Parathyroid adenoma (tissue), 2 donors: ENCODE results near the gene XPNPEP2.

Experiments
- H2AFZ ChIP-seq: fragments of 300-600 bp; sonication (generic); one replicate; pipeline ENCODE4 v1.7.0; 2017; ENCODE audit warnings: antibody characterized with exemption, mild to moderate bottlenecking
- H3K27ac ChIP-seq: fragments of 300-600 bp; sonication (generic); one replicate; pipeline ENCODE4 v1.7.0; 2017
- H3K27me3 ChIP-seq: fragments of 300-600 bp; sonication (generic); one replicate; pipeline ENCODE4 v1.7.0; 2017; ENCODE audit warnings: low read length; ENCODE audit not compliant: control insufficient read depth, insufficient read depth
- H3K36me3 ChIP-seq: fragments of 300-600 bp; sonication (generic); one replicate; pipeline ENCODE4 v1.7.0; 2017; ENCODE audit warnings: low read length; ENCODE audit not compliant: control insufficient read depth, insufficient read depth
- H3K4me1 ChIP-seq: fragments of 300-600 bp; sonication (generic); one replicate; pipeline ENCODE4 v1.7.0; 2017; ENCODE audit warnings: control low read depth
- H3K4me2 ChIP-seq: fragments of 300-600 bp; sonication (generic); one replicate; pipeline ENCODE4 v1.7.0; 2017; ENCODE audit warnings: low read length
- H3K4me3 ChIP-seq: fragments of 300-600 bp; sonication (generic); one replicate; pipeline ENCODE4 v1.7.0; 2017; ENCODE audit warnings: low read depth, low read length
- H3K79me2 ChIP-seq: fragments of 300-600 bp; sonication (generic); one replicate; pipeline ENCODE4 v1.7.0; 2017; ENCODE audit warnings: control low read depth
- H3K9ac ChIP-seq: fragments of 300-600 bp; sonication (generic); one replicate; pipeline ENCODE4 v1.7.0; 2017; ENCODE audit warnings: mild to moderate bottlenecking
- H3K9me3 ChIP-seq: fragments of 300-600 bp; sonication (generic); one replicate; pipeline ENCODE4 v1.7.0; 2017; ENCODE audit warnings: low read length; ENCODE audit not compliant: control insufficient read depth
- TF ChIP-seq, protein P1 (sequence below): fragments of 300-600 bp; sonication (generic); IDR thresholded peaks from one replicate; pipeline ENCODE4 v1.7.0; 2017; ENCODE audit warnings: antibody characterized with exemption, mild to moderate bottlenecking
- donor health status: primary hyperparathyroidism.

XPNPEP2 gene

DNA sequence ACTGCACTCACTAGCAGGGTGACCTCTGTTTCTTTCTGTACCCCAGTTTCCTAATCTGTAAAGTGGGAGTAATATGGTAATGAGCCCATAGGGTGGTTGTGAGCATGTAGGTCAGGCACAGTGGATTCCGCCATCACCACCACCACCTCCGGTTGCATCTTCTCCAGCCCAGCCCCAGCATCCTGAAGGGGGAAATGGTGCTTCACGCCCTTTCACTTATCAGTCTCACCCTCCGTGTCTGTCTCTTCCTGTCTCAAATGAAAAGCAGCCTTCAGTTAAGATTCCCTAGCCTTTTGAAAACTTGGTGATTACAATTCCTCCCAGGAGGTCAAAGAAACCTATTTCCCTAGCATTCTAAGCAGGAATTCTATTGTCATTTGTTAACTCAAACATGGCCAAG, 16.9 kb upstream of the XPNPEP2 start:
- H3K4me2 ChIP-seq: no peak overlapping the region
- TF ChIP-seq, protein P1, sequence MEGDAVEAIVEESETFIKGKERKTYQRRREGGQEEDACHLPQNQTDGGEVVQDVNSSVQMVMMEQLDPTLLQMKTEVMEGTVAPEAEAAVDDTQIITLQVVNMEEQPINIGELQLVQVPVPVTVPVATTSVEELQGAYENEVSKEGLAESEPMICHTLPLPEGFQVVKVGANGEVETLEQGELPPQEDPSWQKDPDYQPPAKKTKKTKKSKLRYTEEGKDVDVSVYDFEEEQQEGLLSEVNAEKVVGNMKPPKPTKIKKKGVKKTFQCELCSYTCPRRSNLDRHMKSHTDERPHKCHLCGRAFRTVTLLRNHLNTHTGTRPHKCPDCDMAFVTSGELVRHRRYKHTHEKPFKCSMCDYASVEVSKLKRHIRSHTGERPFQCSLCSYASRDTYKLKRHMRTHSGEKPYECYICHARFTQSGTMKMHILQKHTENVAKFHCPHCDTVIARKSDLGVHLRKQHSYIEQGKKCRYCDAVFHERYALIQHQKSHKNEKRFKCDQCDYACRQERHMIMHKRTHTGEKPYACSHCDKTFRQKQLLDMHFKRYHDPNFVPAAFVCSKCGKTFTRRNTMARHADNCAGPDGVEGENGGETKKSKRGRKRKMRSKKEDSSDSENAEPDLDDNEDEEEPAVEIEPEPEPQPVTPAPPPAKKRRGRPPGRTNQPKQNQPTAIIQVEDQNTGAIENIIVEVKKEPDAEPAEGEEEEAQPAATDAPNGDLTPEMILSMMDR: no peak
- no peaks in the 10 kb centered on the region for H3K9me3 ChIP-seq
- H3K4me1 ChIP-seq: no peaks in the 10 kb centered on the region
- no peak overlapping the region for H3K4me3 ChIP-seq
- no peak overlapping the region for H3K9ac ChIP-seq
- H3K36me3 ChIP-seq: no peaks in the 10 kb centered on the region
- no peaks in the 10 kb centered on the region for H3K79me2 ChIP-seq
- no peak overlapping the region for H3K27ac ChIP-seq
- H2AFZ ChIP-seq: no peak overlapping the region
- H3K27me3 ChIP-seq: no peaks in the 10 kb centered on the region

GRCh38 chrX:129723511-129723910, 15.3 kb upstream of the XPNPEP2 start:
- H3K9me3 ChIP-seq: no peaks in the 10 kb centered on the region
- H3K27me3 ChIP-seq: no peaks in the 10 kb centered on the region
- H3K36me3 ChIP-seq: no peaks in the 10 kb centered on the region
- no peak overlapping the region for H3K27ac ChIP-seq
- H3K9ac ChIP-seq: no peak overlapping the region
- TF ChIP-seq, protein P1: no peak
- no peak overlapping the region for H3K4me2 ChIP-seq
- H2AFZ ChIP-seq: no peak overlapping the region
- no peak overlapping the region for H3K4me3 ChIP-seq
- no peaks in the 10 kb centered on the region for H3K4me1 ChIP-seq
- no peaks in the 10 kb centered on the region for H3K79me2 ChIP-seq

GRCh38 chrX:129724754-129725153, 14.0 kb upstream of the XPNPEP2 start:
- H2AFZ ChIP-seq: no peak overlapping the region
- no peak overlapping the region for H3K27ac ChIP-seq
- H3K79me2 ChIP-seq: no peaks in the 10 kb centered on the region
- TF ChIP-seq, protein P1: no peak
- H3K36me3 ChIP-seq: no peaks in the 10 kb centered on the region
- H3K4me3 ChIP-seq: no peak overlapping the region
- no peaks in the 10 kb centered on the region for H3K27me3 ChIP-seq
- no peaks in the 10 kb centered on the region for H3K9me3 ChIP-seq
- no peak overlapping the region for H3K9ac ChIP-seq
- H3K4me1 ChIP-seq: no peaks in the 10 kb centered on the region
- H3K4me2 ChIP-seq: no peak overlapping the region

DNA sequence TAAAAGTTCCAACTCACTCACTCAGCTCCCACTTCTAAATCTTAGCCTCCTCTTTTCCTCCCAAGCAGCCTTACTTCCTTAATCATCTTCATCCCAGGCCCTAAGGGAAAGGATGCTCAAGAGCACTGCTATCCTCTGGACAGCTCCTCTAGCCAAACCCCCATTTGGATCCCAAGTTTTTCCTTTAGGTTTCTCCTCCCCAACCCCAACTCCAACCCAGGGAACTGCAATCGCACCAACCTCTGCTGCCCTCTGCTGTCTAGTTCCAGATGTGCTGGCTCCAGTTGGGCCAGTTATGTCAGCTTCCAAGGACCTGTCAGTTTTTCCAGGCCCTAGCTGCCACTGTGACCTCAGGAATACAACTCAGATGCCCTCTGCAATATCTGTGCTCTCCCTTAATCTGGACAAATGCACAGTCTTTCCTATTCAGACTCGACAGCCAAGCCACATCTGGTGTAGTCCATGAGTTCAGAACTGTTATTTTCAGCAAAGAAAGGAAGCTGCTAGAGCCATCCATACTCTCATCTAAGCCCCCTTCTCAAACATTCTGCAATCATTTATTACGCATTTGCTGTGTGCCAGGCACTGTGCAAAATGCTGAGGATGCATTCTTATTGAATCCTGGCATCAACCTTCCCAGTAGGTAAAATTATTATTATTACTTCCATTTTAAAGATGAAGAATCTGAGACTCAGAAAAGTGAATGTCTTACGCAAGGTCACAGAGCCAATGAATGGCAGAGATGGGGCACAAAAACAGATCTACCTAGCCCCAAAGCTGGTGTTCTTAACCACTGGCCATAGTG, 12.3 kb upstream of the XPNPEP2 start:
- no peaks in the 10 kb centered on the region for H3K36me3 ChIP-seq
- H3K9me3 ChIP-seq: no peaks in the 10 kb centered on the region
- peak overlapping the region; percentile 17 for H2AFZ ChIP-seq
- no peak overlapping the region for H3K9ac ChIP-seq
- H3K27ac ChIP-seq: no peak overlapping the region
- H3K4me2 ChIP-seq: no peak overlapping the region
- TF ChIP-seq, protein P1: peak; percentile 64
- H3K4me3 ChIP-seq: no peak overlapping the region
- no peaks in the 10 kb centered on the region for H3K4me1 ChIP-seq
- no peaks in the 10 kb centered on the region for H3K79me2 ChIP-seq
- H3K27me3 ChIP-seq: no peaks in the 10 kb centered on the region

DNA sequence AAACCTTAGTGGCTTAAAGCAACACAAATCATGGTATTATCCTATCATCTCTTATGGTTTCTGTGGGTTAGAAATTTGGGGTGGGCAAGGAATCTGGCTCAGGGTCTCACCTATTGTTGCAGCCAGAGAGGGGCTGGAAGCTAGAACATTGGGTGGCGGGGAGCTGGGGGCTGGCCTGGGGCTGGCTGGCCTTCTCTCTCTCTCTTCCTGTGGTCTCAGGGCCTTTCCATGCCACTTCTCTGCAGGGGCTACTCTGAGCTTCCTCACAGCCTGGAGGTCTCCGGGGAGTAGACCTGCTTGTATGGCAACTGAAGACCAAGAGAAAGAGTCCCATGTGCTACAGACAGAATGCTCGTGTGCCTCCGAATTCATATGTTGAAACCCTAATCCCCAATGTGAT, 10.7 kb upstream of the XPNPEP2 start:
- Histone ChIP-seq H3K4me1 (no peaks in the 10 kb centered on the region), H3K4me3 (no peak overlapping the region), H3K9ac (no peak overlapping the region), H3K27ac (no peak overlapping the region), H3K4me2 (no peak overlapping the region), H3K79me2 (no peaks in the 10 kb centered on the region), H3K27me3 (no peaks in the 10 kb centered on the region), H3K36me3 (no peaks in the 10 kb centered on the region), H3K9me3 (no peaks in the 10 kb centered on the region), H2AFZ (no peak overlapping the region)
- TF ChIP-seq, protein P1: no peak
